Epithelial cell of proximal tubule (primary cell): Measurements from ENCODE around the gene CAMTA1. TPM values are rescaled to one million over a fixed set of nuclear protein-coding genes. Genes with fewer than 3 reads are reported as not detected.

Experiments used
- DNase-seq: peaks from one replicate; pipeline ENCODE4 v3.0.0-alpha.2; 2011; ENCODE audit warnings: low read depth
- H3K4me3 ChIP-seq: 2 replicates; pipeline ENCODE4 v1.5.1; 2011; ENCODE audit warnings: low read depth, mild to moderate bottlenecking, low read length
- total RNA-seq: library from RNA; depleted of rRNA; stranded (reverse); fragments of >200 nt; gene quantifications from 2 replicates; pipeline ENCODE4 v1.2.3, GENCODE V29; 2015
- TF ChIP-seq, protein P1 (sequence below): conservative IDR thresholded peaks from 2 replicates; pipeline ENCODE4 v1.5.1; 2012; ENCODE audit warnings: low read depth, mild to moderate bottlenecking, low read length

CAMTA1 gene
- total RNA-seq, 1 donor from 2014 or later = 79.2 TPM

DNA sequence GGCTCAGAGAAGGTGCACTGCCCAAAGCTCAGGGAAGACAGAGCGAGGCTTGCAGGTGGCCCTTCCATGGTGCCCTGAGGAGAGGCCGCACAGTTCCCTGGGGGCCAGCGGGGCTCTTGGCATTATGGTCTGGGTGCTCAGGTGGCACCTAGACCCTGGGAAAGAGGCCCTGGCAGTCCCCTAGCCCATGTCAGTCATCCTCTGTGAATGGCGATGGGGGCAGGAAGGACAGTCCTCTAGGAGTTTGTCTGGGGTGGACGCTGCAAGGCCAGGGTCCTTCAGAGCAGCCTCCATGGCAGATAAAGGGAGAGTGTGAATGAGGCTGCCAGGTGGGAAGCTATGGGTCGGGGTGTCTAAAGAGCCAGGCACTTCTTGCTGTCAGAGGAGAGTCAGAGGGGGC lies 640.0 kb downstream of the CAMTA1 start:
- TF ChIP-seq, protein P1, sequence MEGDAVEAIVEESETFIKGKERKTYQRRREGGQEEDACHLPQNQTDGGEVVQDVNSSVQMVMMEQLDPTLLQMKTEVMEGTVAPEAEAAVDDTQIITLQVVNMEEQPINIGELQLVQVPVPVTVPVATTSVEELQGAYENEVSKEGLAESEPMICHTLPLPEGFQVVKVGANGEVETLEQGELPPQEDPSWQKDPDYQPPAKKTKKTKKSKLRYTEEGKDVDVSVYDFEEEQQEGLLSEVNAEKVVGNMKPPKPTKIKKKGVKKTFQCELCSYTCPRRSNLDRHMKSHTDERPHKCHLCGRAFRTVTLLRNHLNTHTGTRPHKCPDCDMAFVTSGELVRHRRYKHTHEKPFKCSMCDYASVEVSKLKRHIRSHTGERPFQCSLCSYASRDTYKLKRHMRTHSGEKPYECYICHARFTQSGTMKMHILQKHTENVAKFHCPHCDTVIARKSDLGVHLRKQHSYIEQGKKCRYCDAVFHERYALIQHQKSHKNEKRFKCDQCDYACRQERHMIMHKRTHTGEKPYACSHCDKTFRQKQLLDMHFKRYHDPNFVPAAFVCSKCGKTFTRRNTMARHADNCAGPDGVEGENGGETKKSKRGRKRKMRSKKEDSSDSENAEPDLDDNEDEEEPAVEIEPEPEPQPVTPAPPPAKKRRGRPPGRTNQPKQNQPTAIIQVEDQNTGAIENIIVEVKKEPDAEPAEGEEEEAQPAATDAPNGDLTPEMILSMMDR = no peak
- DNase-seq = no peak
- H3K4me3 ChIP-seq = no peak overlapping the region

DNA sequence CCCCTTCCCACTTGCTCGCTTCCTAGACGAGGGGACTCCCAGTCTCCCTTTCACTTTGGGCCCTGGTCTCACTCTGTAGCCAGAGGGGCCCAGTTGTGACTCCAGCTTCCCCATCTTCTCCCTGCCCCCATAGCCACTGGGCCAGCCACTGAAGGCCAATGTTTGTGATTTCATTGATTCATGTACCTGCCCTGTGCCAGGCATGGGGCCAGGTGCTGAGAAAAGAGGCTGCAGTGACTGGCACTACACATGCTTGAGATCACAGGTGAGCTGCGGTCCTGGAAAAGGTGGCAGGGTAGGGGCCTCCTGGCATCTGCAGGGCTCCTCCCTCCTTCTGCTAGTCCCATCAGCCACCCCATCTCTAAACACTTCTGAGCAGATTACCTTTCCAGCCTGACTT lies 640.5 kb downstream of the CAMTA1 start:
- no peak overlapping the region for H3K4me3 ChIP-seq
- no peak for DNase-seq
- TF ChIP-seq, protein P1 = no peak

DNA sequence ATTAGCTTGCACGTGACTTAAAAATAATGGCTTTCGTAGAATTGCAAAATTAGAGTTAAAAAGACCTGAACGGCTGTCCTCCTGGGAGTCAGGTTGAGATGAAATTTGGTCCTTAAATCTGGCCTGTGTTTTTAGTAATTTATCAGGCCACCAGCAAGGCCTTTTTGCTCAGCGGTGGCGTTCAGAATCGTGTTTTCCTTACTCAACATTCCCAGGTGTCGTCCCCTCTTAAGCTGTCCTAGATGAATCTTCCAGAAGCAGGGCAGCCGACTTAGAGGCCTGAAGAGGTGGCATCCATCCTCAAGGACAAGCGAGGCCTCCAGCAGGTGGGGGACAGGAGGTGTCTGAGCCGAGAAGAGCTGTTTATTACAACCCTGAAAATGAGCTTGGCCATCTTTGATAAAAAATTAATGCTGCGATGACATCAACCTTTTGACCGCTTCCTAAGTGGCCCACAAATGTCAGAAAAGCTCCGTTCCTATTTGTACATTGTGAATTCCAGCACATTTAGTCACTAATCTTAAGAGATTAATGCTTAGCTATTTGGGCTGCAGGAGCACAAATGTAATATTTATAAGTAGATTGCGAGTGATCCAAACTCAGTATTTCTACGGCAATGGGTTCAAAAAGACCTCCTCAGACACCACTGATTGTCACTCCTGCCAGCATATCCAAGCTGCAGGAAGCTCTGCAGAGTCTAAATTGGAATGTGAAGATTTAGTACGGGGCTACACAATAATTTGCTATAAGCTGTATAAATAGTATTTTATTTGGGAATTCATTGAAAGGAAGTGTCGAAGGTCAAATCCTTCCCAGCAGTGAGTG lies 641.7 kb downstream of the CAMTA1 start:
- DNase-seq = no peak
- TF ChIP-seq, protein P1 = no peak
- no peak overlapping the region for H3K4me3 ChIP-seq

DNA sequence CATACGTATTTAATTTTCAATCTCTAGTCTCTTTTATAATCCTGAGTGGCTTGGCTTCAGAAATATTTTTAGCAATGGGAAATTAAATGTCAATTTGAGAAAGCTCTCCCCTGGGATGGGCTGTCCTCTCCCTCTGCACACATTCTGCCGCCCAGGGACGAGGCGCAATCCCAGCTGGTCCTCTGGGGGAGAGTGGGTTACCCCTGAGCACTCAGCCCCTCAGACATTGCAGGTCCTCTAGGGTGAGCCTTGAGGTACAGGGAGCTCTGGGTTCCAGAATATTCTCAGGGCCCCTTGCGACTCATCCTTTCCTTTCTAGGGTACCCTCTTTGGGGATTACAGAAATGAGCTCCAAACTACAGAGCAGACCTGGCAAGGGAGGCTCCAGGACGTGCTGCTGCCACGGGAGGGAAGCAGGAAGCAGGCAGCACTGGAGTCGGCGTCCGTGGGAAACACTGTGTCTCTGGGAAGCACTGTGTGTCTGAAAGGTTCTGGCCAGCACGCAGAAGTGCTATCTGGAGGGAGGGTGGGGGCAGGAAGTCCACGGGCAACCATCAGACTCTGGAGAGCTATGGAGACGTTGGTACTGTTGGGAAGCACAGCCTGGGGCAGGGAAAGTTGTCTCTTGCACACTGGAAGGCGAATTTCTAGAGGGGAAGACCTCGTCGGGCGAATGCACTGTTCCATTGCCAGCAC lies 642.5 kb downstream of the CAMTA1 start:
- no peak for DNase-seq
- no peak overlapping the region for H3K4me3 ChIP-seq
- TF ChIP-seq, protein P1 = no peak

DNA sequence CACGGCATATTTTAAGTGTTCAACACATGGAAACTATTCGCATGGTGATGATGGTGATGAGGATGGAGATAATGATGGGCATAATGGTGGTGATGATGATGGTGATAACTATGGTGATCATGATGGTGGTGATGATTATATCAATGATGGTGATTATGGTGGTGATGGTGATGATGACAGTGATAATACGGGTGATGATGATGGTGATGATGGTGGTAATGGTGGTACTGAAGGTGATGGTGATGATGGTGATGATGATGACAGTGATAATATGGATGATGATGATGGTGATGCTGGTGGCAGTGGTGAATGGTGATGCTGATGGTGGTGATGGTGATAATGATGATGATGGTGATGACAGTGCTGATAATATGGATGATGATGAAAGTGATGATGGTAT lies 644.0 kb downstream of the CAMTA1 start:
- H3K4me3 ChIP-seq = no peak overlapping the region
- DNase-seq = no peak
- TF ChIP-seq, protein P1 = no peak

DNA sequence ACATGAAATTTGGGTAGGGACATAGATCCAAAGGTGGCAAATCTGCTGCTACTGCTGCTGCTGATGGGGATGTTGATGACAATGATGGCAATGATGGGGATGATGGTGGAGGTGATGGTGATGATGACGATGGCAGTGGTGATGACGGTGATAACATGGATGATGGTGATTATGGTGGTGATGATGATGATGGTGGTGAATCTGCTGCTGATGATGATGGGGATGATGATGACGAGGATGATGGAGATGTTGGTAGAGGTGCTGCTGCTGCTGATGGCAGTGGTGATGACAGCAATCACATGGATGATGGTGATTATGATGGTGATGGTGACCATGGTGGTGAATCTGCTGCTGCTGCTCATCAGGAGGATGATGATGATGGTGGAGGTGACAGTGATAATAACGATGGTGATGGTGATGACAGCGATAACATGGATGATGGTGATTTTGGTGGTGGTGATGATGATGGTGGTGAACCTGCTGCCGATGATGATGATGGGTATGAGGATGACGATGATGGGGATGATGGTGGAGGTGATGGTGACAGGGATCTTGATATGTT lies 644.9 kb downstream of the CAMTA1 start:
- no peak for DNase-seq
- TF ChIP-seq, protein P1 = no peak
- no peak overlapping the region for H3K4me3 ChIP-seq

DNA sequence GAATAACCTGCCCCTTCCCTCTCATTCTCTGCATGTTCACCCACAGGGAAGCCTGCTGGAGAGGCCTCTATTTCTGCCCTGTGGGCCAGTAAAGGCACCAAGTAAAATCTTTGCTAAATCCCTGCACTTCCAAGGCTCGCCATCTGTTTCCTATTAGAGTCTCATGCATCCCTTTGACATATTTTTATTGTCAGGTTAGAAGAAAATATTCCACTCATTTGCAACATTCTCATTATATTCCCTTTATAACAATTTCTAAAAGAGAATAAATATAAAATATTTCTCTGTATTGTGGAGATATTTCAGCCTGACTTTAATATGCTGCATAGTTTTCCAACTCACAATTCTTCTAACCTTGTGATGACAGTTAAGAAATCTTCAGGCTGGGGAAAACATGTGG lies 645.4 kb downstream of the CAMTA1 start:
- TF ChIP-seq, protein P1 = no peak
- H3K4me3 ChIP-seq = no peak overlapping the region
- no peak for DNase-seq
